ENCODE results near the gene LONRF3. TPM values are rescaled to one million over a fixed set of nuclear protein-coding genes. Genes with fewer than 3 reads are reported as not detected.

The LONRF3 gene
- total RNA-seq, 1 experiment from 2014 or later: 13.1 TPM

GRCh38 chrX:118948270-118948669 is 26.1 kb upstream of the LONRF3 start:
- in situ Hi-C loops (cut with HindIII; ENCODE audit: low pct_unique_long_range_greater_than_20kb, low sequenced_read_pairs): no loop called here
- no peaks in the 10 kb centered on the region for H3K9me3 ChIP-seq (ENCODE audit: control insufficient read depth, insufficient read depth, low read depth, low read length)
- ChIA-PET CTCF (no interaction called here), POLR2A (no interaction called here)
- intact Hi-C loops (cut with micrococcal nuclease; ENCODE audit: unreplicated experiment): no loop called here
- ATAC-seq (no peak), DNase-seq (ENCODE audit: low read depth, low spot score) (no peak)
- TF ChIP-seq POLR2AphosphoS5 (IDR thresholded peaks at IDR 0.05; ENCODE audit: low read depth, low read length): no peak
- no peak for TF ChIP-seq SIN3A (IDR thresholded peaks at IDR 0.05; ENCODE audit: borderline replicate concordance, insufficient read depth, low read depth, low read length)
- TF ChIP-seq, protein P1, sequence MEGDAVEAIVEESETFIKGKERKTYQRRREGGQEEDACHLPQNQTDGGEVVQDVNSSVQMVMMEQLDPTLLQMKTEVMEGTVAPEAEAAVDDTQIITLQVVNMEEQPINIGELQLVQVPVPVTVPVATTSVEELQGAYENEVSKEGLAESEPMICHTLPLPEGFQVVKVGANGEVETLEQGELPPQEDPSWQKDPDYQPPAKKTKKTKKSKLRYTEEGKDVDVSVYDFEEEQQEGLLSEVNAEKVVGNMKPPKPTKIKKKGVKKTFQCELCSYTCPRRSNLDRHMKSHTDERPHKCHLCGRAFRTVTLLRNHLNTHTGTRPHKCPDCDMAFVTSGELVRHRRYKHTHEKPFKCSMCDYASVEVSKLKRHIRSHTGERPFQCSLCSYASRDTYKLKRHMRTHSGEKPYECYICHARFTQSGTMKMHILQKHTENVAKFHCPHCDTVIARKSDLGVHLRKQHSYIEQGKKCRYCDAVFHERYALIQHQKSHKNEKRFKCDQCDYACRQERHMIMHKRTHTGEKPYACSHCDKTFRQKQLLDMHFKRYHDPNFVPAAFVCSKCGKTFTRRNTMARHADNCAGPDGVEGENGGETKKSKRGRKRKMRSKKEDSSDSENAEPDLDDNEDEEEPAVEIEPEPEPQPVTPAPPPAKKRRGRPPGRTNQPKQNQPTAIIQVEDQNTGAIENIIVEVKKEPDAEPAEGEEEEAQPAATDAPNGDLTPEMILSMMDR (IDR thresholded peaks at IDR 0.05): no peak
- no peak for TF ChIP-seq TCF7L2 (IDR thresholded peaks at IDR 0.05; ENCODE audit: low read depth, low read length)
- TF ChIP-seq, protein P2, sequence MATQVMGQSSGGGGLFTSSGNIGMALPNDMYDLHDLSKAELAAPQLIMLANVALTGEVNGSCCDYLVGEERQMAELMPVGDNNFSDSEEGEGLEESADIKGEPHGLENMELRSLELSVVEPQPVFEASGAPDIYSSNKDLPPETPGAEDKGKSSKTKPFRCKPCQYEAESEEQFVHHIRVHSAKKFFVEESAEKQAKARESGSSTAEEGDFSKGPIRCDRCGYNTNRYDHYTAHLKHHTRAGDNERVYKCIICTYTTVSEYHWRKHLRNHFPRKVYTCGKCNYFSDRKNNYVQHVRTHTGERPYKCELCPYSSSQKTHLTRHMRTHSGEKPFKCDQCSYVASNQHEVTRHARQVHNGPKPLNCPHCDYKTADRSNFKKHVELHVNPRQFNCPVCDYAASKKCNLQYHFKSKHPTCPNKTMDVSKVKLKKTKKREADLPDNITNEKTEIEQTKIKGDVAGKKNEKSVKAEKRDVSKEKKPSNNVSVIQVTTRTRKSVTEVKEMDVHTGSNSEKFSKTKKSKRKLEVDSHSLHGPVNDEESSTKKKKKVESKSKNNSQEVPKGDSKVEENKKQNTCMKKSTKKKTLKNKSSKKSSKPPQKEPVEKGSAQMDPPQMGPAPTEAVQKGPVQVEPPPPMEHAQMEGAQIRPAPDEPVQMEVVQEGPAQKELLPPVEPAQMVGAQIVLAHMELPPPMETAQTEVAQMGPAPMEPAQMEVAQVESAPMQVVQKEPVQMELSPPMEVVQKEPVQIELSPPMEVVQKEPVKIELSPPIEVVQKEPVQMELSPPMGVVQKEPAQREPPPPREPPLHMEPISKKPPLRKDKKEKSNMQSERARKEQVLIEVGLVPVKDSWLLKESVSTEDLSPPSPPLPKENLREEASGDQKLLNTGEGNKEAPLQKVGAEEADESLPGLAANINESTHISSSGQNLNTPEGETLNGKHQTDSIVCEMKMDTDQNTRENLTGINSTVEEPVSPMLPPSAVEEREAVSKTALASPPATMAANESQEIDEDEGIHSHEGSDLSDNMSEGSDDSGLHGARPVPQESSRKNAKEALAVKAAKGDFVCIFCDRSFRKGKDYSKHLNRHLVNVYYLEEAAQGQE (IDR thresholded peaks at IDR 0.05; ENCODE audit: insufficient read depth in 1 of 2, low read depth in 2 of 2, low read length in 1 of 2): no peak
- H3K27ac ChIP-seq (ENCODE audit: low read length): no peak overlapping the region
- H3K4me1 ChIP-seq (ENCODE audit: control insufficient read depth, insufficient read depth, low read length): no peaks in the 10 kb centered on the region
- no peaks in the 10 kb centered on the region; the same call in 1 of the 2 replicates for H3K27me3 ChIP-seq (ENCODE audit: control insufficient read depth, insufficient read depth, low read length)
- H3K4me3 ChIP-seq (ENCODE audit: low read depth in 2 of 2, low read length in 2 of 2): no peak overlapping the region
- no peaks in the 10 kb centered on the region for H3K36me3 ChIP-seq (ENCODE audit: control insufficient read depth, insufficient read depth, low read length)
- no TSS peak for BruUV-seq (replicated peaks)

- DNase-seq (ENCODE audit: low read depth, low spot score) (no peak), ATAC-seq (no peak)
- Histone ChIP-seq H3K36me3 (ENCODE audit: control insufficient read depth, insufficient read depth, low read length) (no peaks in the 10 kb centered on the region), H3K27me3 (ENCODE audit: control insufficient read depth, insufficient read depth, low read length) (no peaks in the 10 kb centered on the region), H3K9me3 (ENCODE audit: control insufficient read depth, insufficient read depth, low read depth, low read length) (no peaks in the 10 kb centered on the region), H3K4me3 (ENCODE audit: low read depth in 2 of 2, low read length in 2 of 2) (no peak overlapping the region), H3K4me1 (ENCODE audit: control insufficient read depth, insufficient read depth, low read length) (no peaks in the 10 kb centered on the region), H3K27ac (ENCODE audit: low read length) (no peak overlapping the region)
- intact Hi-C loops (cut with micrococcal nuclease; ENCODE audit: unreplicated experiment): no loop called here
- no TSS peak for BruUV-seq (replicated peaks)
- POLR2A ChIA-PET: no interaction called here
- in situ Hi-C loops (cut with HindIII; ENCODE audit: low pct_unique_long_range_greater_than_20kb, low sequenced_read_pairs): no loop called here
- CTCF ChIA-PET: no interaction called here
- no peak for TF ChIP-seq TCF7L2 (IDR thresholded peaks at IDR 0.05; ENCODE audit: low read depth, low read length)
- TF ChIP-seq, protein P2 (IDR thresholded peaks at IDR 0.05; ENCODE audit: insufficient read depth in 1 of 2, low read depth in 2 of 2, low read length in 1 of 2): no peak
- TF ChIP-seq POLR2AphosphoS5 (IDR thresholded peaks at IDR 0.05; ENCODE audit: low read depth, low read length): no peak
- no peak for TF ChIP-seq SIN3A (IDR thresholded peaks at IDR 0.05; ENCODE audit: borderline replicate concordance, insufficient read depth, low read depth, low read length)
- TF ChIP-seq, protein P1 (IDR thresholded peaks at IDR 0.05): no peak
These were observed 12.4 kb upstream of the LONRF3 start for GRCh38 chrX:118961866-118962560.
